Vagina (tissue), 2 donors: ENCODE results near the gene GPX1. TPM values are rescaled to one million over a fixed set of nuclear protein-coding genes. Genes with fewer than 3 reads are reported as not detected.
"Not testable (repeated sequence)": the region's sequence is repeated elsewhere in the genome, so short reads cannot be mapped to it uniquely, and the experiment has no call there.

Experiments
- DNase-seq, 2 donors: peaks; one replicate each; pipeline ENCODE4 v3.0.0-alpha.2; 2017; ENCODE audit errors: extremely low spot score in 2 of 2
- H3K27ac ChIP-seq: fragments of 200-600 bp; sonication (generic); one replicate; pipeline ENCODE4 v1.5.1; 2019
- H3K27me3 ChIP-seq: fragments of 200-600 bp; sonication (generic); one replicate; pipeline ENCODE4 v1.5.1; 2019
- H3K36me3 ChIP-seq, 2 donors: fragments of 200-600 bp; sonication (generic); one replicate each; pipeline ENCODE4 v1.5.1; 2017 to 2019
- H3K4me1 ChIP-seq: fragments of 200-600 bp; sonication (generic); one replicate; pipeline ENCODE4 v1.5.1; 2019
- H3K4me3 ChIP-seq, 2 donors: fragments of 200-600 bp; sonication (generic); 1 replicate in 1 of 2; 2 replicates in 1 of 2; pipeline ENCODE4 v1.5.1; 2016 to 2019
- H3K9me3 ChIP-seq: fragments of 200-600 bp; sonication (generic); one replicate; pipeline ENCODE4 v1.5.1; 2019
- POLR2A ChIP-seq, 2 donors: fragments of 450-650 bp; IDR thresholded peaks; one replicate each; pipeline ENCODE4 v1.6.1; 2017; ENCODE audit warnings: antibody characterized with exemption in 2 of 2, mild to moderate bottlenecking in 2 of 2, moderate library complexity in 2 of 2
- POLR2AphosphoS5 ChIP-seq, 2 donors: sonication (generic); formaldehyde crosslinking; IDR thresholded peaks; one replicate each; pipeline ENCODE4 v1.9.0; 2017; ENCODE audit warnings: antibody characterized with exemption in 2 of 2, mild to moderate bottlenecking in 2 of 2, low read depth in 1 of 2; ENCODE audit not compliant: insufficient read depth in 1 of 2
- intact Hi-C: fragments of 100-400 bp; cut with DNase I; formaldehyde crosslinking; loops from one replicate; pipeline ENCODE4 v1.15.1; 2023
- total RNA-seq: library from RNA; depleted of rRNA; stranded (reverse); fragments of >200 nt; gene quantifications from one replicate; pipeline ENCODE4 v1.2.3, GENCODE V29; 2016
- TF ChIP-seq, protein P1 (sequence below), 3 experiments: fragments of 450-650 bp in 2 of 3; fragments of 200-600 bp in 1 of 3; sonication (generic) in 1 of 3; IDR thresholded peaks; one replicate each; pipeline ENCODE4 v1.5.1; 2017 to 2019; ENCODE audit warnings: antibody characterized with exemption in 3 of 3, mild to moderate bottlenecking in 2 of 3, moderate library complexity in 2 of 3

Gene GPX1
- 326 TPM for total RNA-seq

DNA sequence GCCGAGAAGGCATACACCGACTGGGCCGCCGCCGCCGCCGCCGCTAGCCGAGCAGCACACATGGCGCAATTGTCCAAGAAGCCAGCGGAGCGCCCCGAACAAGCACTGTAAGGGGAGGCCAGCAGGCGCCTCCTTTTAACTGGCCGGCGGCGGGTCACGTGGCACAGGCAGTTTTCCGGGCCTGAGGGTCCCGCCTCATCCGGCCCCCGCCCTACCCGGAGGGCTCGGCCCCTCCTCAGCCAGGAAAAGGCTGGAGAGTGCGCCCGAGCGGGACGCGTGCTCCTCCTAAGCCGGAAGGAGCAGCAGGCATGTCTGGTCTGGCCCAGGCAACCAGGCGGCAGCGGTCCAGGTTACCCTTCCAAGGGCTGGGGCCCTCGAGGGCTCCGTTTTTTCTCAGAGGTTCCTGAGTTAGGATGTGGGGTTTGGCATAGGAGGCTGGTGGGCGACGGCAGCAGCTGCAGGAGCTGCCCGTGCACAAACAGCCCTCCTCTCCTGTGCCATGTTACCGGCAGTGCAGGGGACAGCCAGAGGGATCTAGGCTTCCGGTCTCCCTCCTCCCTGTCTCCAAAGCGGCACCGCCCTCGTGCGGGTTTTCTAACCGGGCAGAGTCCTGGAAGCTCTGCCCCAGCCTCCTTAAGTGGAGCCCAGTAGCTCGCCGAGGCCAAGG, at the start of gene GPX1:
GPX1 (minus strand) TSS at position 137 of the 667 bp plus-strand sequence; CDS start at position 62, 75 bp downstream.
- no peaks in the 10 kb centered on the region for H3K27me3 ChIP-seq
- peak within 1 kb of the TSS; percentile 78 to 89 for H3K4me3 ChIP-seq
- peaks cover 0 to 44% of the 10 kb centered on the region in 2 donors for H3K36me3 ChIP-seq
- intact Hi-C loops, result loop anchor here (5.0 kb wide), 1 partner anchor 49 kb away; no protein-coding TSS in a partner anchor
- H3K27ac ChIP-seq, result peak within 1 kb of the TSS; percentile 91
- TF ChIP-seq, protein P1, sequence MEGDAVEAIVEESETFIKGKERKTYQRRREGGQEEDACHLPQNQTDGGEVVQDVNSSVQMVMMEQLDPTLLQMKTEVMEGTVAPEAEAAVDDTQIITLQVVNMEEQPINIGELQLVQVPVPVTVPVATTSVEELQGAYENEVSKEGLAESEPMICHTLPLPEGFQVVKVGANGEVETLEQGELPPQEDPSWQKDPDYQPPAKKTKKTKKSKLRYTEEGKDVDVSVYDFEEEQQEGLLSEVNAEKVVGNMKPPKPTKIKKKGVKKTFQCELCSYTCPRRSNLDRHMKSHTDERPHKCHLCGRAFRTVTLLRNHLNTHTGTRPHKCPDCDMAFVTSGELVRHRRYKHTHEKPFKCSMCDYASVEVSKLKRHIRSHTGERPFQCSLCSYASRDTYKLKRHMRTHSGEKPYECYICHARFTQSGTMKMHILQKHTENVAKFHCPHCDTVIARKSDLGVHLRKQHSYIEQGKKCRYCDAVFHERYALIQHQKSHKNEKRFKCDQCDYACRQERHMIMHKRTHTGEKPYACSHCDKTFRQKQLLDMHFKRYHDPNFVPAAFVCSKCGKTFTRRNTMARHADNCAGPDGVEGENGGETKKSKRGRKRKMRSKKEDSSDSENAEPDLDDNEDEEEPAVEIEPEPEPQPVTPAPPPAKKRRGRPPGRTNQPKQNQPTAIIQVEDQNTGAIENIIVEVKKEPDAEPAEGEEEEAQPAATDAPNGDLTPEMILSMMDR (IDR thresholded peaks at IDR 0.05), result no peak
- TF ChIP-seq POLR2A (IDR thresholded peaks at IDR 0.05), result peak in 1 of 2 donors; percentile 95
- TF ChIP-seq POLR2AphosphoS5 (IDR thresholded peaks at IDR 0.05; ENCODE audit: insufficient read depth in 1 of 2, low read depth in 1 of 2), result peak; percentile 98
- H3K9me3 ChIP-seq, result no peaks in the 10 kb centered on the region
- H3K4me1 ChIP-seq, result peaks cover 42% of the 10 kb centered on the region
- peak in 1 of 2 donors; percentile 96 for DNase-seq

DNA sequence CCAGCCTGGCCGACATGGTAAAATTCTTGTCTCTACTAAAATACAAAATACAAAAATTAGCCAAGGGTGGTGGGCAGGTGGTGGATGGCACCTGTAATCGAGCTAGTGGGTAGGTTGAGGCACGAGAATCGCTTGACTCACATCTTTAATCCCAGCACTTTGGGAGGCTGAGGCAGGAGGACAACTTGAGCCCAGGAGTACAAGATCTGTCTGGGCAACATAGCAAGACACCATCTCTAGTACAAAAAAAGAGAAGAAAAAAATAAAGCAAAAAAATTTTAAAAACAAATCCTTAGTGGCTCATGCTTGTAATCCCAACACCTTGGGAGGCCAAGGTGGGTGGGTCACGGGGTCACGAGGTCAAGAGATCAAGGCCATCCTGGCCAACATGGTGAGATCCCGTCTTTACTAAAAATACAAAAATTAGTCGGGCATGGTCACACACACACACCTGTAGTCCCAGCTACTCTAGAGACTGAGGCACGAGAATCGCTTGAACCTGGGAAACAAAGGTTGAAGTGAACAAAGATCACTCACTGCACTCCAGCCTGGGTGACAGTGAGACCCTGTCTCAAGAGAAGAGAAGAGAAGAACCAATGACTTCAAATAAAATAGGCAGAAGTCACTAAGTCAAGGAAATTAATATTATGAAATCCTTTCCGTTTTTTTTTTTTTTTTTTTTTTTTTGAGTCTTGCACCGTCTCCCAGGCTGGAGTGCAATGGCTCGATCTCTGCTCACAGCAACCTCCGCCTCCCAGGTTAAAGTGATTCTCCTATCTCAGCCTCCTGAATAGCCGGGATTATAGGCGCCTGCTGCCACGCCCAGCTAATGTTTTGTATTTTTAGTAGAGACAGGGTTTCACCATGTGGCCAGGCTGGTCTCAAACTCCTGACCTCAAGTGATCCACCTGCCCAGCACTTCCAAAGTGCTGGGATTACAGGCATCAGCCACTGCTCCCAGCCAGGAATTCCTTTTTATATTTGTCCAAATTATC, 48.7 kb upstream of the GPX1 start:
- H3K36me3 ChIP-seq, result peaks cover 0 to 9% of the 10 kb centered on the region in 2 donors
- peak overlapping the region; percentile 7 for H3K27ac ChIP-seq
- H3K27me3 ChIP-seq, result no peaks in the 10 kb centered on the region
- H3K4me3 ChIP-seq, result no peak overlapping the region
- TF ChIP-seq, protein P1 (IDR thresholded peaks at IDR 0.05), result no peak
- TF ChIP-seq POLR2A (IDR thresholded peaks at IDR 0.05) (no peak), POLR2AphosphoS5 (IDR thresholded peaks at IDR 0.05; ENCODE audit: insufficient read depth in 1 of 2, low read depth in 1 of 2) (no peak)
- peaks cover 56% of the 10 kb centered on the region for H3K4me1 ChIP-seq
- H3K9me3 ChIP-seq, result no peaks in the 10 kb centered on the region
- intact Hi-C loops, result loop anchor here (5.0 kb wide), 1 partner anchor 50 kb away; the partner anchor contains the start of gene GPX1
- DNase-seq, result no peak

DNA sequence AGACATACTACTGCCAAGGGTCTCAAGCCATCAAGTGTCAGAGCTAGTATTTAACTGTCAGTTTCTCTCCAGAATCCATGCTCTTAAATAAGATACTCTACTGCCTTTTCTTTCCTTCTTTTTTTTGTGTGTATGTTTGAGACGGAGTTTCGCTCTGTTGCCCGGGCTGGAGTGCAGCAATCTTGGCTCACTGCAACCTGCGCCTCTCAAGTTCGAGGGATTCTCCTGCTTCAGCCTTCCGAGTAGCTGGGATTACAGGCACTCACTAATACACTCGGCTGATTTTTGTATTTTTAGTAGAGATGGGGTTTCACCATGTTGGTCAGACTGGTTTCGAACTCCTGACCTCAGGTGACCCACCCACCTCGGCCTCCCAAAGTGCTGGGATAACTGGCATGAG, 47.4 kb upstream of the GPX1 start:
- H3K27ac ChIP-seq, H3K27me3 ChIP-seq, H3K36me3 ChIP-seq, H3K9me3 ChIP-seq, H3K4me3 ChIP-seq, DNase-seq: not testable (repeated sequence)
- H3K4me1 ChIP-seq, result peaks cover 54% of the 10 kb centered on the region
- intact Hi-C loops, result loop anchor here (5.0 kb wide), 1 partner anchor 48 kb away; the partner anchor contains the start of gene GPX1

DNA sequence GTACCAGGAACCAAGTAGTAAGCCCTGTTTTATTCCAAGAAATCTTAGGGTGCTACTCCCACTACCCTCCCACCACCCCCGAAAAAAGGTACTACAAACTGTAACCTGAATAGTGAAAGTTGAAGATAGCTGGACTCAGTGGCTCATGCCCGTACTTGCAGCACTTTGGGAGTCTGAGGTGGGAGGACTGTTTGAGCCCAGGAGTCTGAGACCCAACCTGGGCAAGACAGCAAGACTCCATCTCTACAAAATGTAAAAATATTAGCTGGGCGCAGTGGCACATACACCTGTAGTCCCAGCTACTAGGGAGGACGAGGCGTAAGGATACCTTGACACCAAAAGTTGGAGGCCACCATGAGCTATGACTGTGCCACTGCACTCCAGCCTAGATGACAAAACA, 45.7 kb upstream of the GPX1 start:
- H3K27me3 ChIP-seq, result no peaks in the 10 kb centered on the region
- no peaks in the 10 kb centered on the region for H3K9me3 ChIP-seq
- no peak for DNase-seq
- H3K36me3 ChIP-seq, result peaks cover 0 to 9% of the 10 kb centered on the region in 2 donors
- H3K27ac ChIP-seq, result no peak overlapping the region
- TF ChIP-seq POLR2A (IDR thresholded peaks at IDR 0.05), result no peak
- TF ChIP-seq POLR2AphosphoS5 (IDR thresholded peaks at IDR 0.05; ENCODE audit: insufficient read depth in 1 of 2, low read depth in 1 of 2), result no peak
- TF ChIP-seq, protein P1 (IDR thresholded peaks at IDR 0.05), result no peak
- H3K4me1 ChIP-seq, result peaks cover 54% of the 10 kb centered on the region
- no peak overlapping the region for H3K4me3 ChIP-seq
- intact Hi-C loops, result no loop called here

DNA sequence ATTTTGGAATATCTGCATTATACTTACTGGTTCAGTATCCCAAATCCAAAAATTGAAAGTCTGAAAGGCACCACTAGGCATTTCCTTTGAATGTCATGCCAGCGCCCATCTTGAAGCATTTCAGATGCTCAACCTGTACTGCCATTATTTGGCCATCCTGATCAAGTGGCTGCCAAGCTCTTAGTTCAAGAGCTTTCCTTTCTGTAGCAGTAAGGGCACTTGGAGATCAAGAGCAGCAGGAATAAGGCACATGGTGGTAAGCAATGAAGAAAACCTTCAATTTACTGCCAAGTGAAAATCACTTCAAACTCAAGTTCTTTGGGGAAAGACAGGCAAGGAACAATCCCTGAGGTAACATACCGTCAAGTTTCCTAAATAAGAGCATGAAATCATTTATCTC, 43.6 kb upstream of the GPX1 start:
- no peak for DNase-seq
- TF ChIP-seq, protein P1 (IDR thresholded peaks at IDR 0.05), result no peak
- TF ChIP-seq POLR2A (IDR thresholded peaks at IDR 0.05) (no peak), POLR2AphosphoS5 (IDR thresholded peaks at IDR 0.05; ENCODE audit: insufficient read depth in 1 of 2, low read depth in 1 of 2) (no peak)
- Histone ChIP-seq H3K36me3 (peaks cover 0 to 9% of the 10 kb centered on the region in 2 donors), H3K9me3 (no peaks in the 10 kb centered on the region), H3K4me3 (no peak overlapping the region), H3K27ac (no peak overlapping the region), H3K4me1 (peaks cover 56% of the 10 kb centered on the region), H3K27me3 (no peaks in the 10 kb centered on the region)
- intact Hi-C loops, result no loop called here
